ENCODE data around the gene DSE.

DNA sequence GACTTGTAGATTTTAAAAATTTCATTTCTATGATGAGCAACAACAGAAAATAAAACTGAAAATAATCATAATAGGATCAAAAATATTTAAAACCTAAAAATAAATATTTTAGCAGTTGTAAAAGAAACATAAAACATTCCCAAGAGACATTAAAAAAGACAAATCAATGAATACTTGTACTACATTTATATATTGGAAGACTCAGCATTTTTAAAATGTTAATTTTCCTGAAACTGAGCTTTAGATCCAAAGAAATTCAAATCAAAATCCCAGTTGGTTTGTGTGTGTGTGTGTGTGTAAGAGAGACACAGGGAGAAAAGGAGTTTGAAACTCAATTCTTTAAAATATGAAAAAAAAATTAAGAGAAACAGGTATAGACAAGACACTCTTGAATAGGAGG, 38.7 kb upstream of the DSE start:
- TF ChIP-seq POLR2AphosphoS5 (IDR thresholded peaks at IDR 0.05; ENCODE audit: low read depth, low read length) (no peak), TCF7L2 (IDR thresholded peaks at IDR 0.05; ENCODE audit: low read depth, low read length) (no peak)
- TF ChIP-seq, protein P1, sequence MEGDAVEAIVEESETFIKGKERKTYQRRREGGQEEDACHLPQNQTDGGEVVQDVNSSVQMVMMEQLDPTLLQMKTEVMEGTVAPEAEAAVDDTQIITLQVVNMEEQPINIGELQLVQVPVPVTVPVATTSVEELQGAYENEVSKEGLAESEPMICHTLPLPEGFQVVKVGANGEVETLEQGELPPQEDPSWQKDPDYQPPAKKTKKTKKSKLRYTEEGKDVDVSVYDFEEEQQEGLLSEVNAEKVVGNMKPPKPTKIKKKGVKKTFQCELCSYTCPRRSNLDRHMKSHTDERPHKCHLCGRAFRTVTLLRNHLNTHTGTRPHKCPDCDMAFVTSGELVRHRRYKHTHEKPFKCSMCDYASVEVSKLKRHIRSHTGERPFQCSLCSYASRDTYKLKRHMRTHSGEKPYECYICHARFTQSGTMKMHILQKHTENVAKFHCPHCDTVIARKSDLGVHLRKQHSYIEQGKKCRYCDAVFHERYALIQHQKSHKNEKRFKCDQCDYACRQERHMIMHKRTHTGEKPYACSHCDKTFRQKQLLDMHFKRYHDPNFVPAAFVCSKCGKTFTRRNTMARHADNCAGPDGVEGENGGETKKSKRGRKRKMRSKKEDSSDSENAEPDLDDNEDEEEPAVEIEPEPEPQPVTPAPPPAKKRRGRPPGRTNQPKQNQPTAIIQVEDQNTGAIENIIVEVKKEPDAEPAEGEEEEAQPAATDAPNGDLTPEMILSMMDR (IDR thresholded peaks at IDR 0.05): no peak

Data from Panc1 (cell line).